ENCODE results near the gene DDX10.

The DDX10 gene

GRCh38 chr11:108766596-108767173 lies 101.8 kb downstream of the DDX10 start:
- TF ChIP-seq SPI1 (IDR thresholded peaks at IDR 0.05; ENCODE audit: borderline replicate concordance, low read depth), result no peak
- no peak for TF ChIP-seq REST (IDR thresholded peaks at IDR 0.05; ENCODE audit: insufficient replicate concordance, low read depth)
- TF ChIP-seq CTCF (IDR thresholded peaks at IDR 0.05; ENCODE audit: insufficient read depth, low read length), result no peak
- no peak for TF ChIP-seq POLR2AphosphoS5 (IDR thresholded peaks at IDR 0.05; ENCODE audit: low read depth)
- TF ChIP-seq GABPA (IDR thresholded peaks at IDR 0.05; ENCODE audit: low read depth), result no peak
- DNase-seq (ENCODE audit: low read depth in 1 of 2, low spot score in 1 of 2), result no peak

GRCh38 chr11:108768370-108768769 lies 103.5 kb downstream of the DDX10 start:
- H3K27me3 ChIP-seq (ENCODE audit: insufficient read depth, poor library complexity, severe bottlenecking), result no peaks in the 10 kb centered on the region
- DNase-seq (ENCODE audit: low read depth in 1 of 2, low spot score in 1 of 2), result no peak
- TF ChIP-seq CTCF (IDR thresholded peaks at IDR 0.05; ENCODE audit: insufficient read depth, low read length) (no peak), POLR2AphosphoS5 (IDR thresholded peaks at IDR 0.05; ENCODE audit: low read depth) (no peak), SPI1 (IDR thresholded peaks at IDR 0.05; ENCODE audit: borderline replicate concordance, low read depth) (no peak), REST (IDR thresholded peaks at IDR 0.05; ENCODE audit: insufficient replicate concordance, low read depth) (no peak), GABPA (IDR thresholded peaks at IDR 0.05; ENCODE audit: low read depth) (no peak)
- no peak overlapping the region for H3K4me3 ChIP-seq (replicated peaks; ENCODE audit: insufficient read depth, low read length)
- H3K27ac ChIP-seq (replicated peaks), result no peak overlapping the region

More at GRCh38 chr11:108766596-108767173, 101.8 kb downstream of the DDX10 start:
- no peaks in the 10 kb centered on the region for H3K27me3 ChIP-seq (ENCODE audit: insufficient read depth, poor library complexity, severe bottlenecking)
- no peak overlapping the region for H3K27ac ChIP-seq (replicated peaks)
- no peak overlapping the region for H3K4me3 ChIP-seq (replicated peaks; ENCODE audit: insufficient read depth, low read length)

- Histone ChIP-seq H3K27me3 (ENCODE audit: insufficient read depth, poor library complexity, severe bottlenecking) (no peaks in the 10 kb centered on the region), H3K27ac (replicated peaks) (no peak overlapping the region), H3K4me3 (replicated peaks; ENCODE audit: insufficient read depth, low read length) (no peak overlapping the region)
- no peak for TF ChIP-seq SPI1 (IDR thresholded peaks at IDR 0.05; ENCODE audit: borderline replicate concordance, low read depth)
- TF ChIP-seq GABPA (IDR thresholded peaks at IDR 0.05; ENCODE audit: low read depth), result no peak
- TF ChIP-seq CTCF (IDR thresholded peaks at IDR 0.05; ENCODE audit: insufficient read depth, low read length), result no peak
- TF ChIP-seq REST (IDR thresholded peaks at IDR 0.05; ENCODE audit: insufficient replicate concordance, low read depth), result no peak
- TF ChIP-seq POLR2AphosphoS5 (IDR thresholded peaks at IDR 0.05; ENCODE audit: low read depth), result no peak
- DNase-seq (ENCODE audit: low read depth in 1 of 2, low spot score in 1 of 2), result no peak
These were observed 104.1 kb downstream of the DDX10 start for GRCh38 chr11:108768964-108769363.

Measured in HL-60 (cell line).